CD4-positive, alpha-beta T cell (primary cell): ENCODE results near the gene NEK7. TPM values are rescaled to one million over a fixed set of nuclear protein-coding genes. Genes with fewer than 3 reads are reported as not detected.

ENCODE experiments used
- ATAC-seq: fragments of 200-7000 bp; cut with Tn5 transposase; one replicate; pipeline ENCODE4 v1.10.0; 2022; ENCODE audit warnings: mild to moderate bottlenecking; ENCODE audit not compliant: poor library complexity
- CTCF ChIA-PET: fragments of 350-600 bp; sonication (Branson Sonifier 250); formaldehyde crosslinking; loops from one replicate; lab custom pipeline; 2021; ENCODE audit warnings: antibody characterized with exemption, inconsistent platforms; lab: Charles Lee
- POLR2A ChIA-PET: fragments of 350-600 bp; sonication (Branson Sonifier 250); formaldehyde crosslinking; loops from one replicate; lab custom pipeline; 2021; ENCODE audit warnings: antibody characterized with exemption, inconsistent platforms; lab: Charles Lee
- DNase-seq, 14 experiments: peaks; one replicate each; pipeline ENCODE4 v3.0.0-alpha.2; 2013 to 2020; ENCODE audit warnings: mixed read lengths in 2 of 14
- H3K27ac ChIP-seq, 2 donors: one replicate each; pipeline versions ENCODE4 v1.5.1 to v1.7.0; 2013; ENCODE audit warnings: low read length in 2 of 2, low read depth in 1 of 2, mild to moderate bottlenecking in 1 of 2
- H3K27me3 ChIP-seq, 2 experiments: 1 replicate in 1 of 2; 2 replicates in 1 of 2; pipeline versions ENCODE4 v1.6.1 to v1.7.0; 2013; ENCODE audit warnings: low read length in 2 of 2, control low read depth in 1 of 2, mild to moderate bottlenecking in 1 of 2, moderate library complexity in 1 of 2; ENCODE audit not compliant: insufficient read depth in 2 of 2, control insufficient read depth in 1 of 2
- H3K36me3 ChIP-seq: one replicate; pipeline ENCODE4 v1.6.1; 2013; ENCODE audit warnings: low read length, control low read depth; ENCODE audit not compliant: insufficient read depth
- H3K4me1 ChIP-seq: one replicate; pipeline ENCODE4 v1.6.1; 2013; ENCODE audit warnings: low read length, control low read depth; ENCODE audit not compliant: insufficient read depth
- H3K4me3 ChIP-seq: one replicate; pipeline ENCODE4 v1.5.1; 2013; ENCODE audit warnings: mild to moderate bottlenecking, low read length, moderate library complexity
- H3K9me3 ChIP-seq, 2 experiments: 1 replicate in 1 of 2; 2 replicates in 1 of 2; pipeline versions ENCODE4 v1.6.1 to v1.7.0; 2013; ENCODE audit warnings: low read length in 2 of 2, mild to moderate bottlenecking in 2 of 2, control low read depth in 1 of 2, moderate library complexity in 1 of 2; ENCODE audit not compliant: control insufficient read depth in 1 of 2, insufficient read depth in 1 of 2
- H3K27ac Mint-ChIP-seq: one replicate; pipeline ENCODE4 v1.8.0; 2020; ENCODE audit warnings: mixed read lengths
- H3K27me3 Mint-ChIP-seq: one replicate; pipeline ENCODE4 v1.8.0; 2021; ENCODE audit warnings: mixed read lengths
- H3K36me3 Mint-ChIP-seq: one replicate; pipeline ENCODE4 v1.8.0; 2021; ENCODE audit warnings: low read depth, mixed read lengths
- H3K4me1 Mint-ChIP-seq: one replicate; pipeline ENCODE4 v1.8.0; 2021; ENCODE audit warnings: low read depth, mixed read lengths
- H3K4me3 Mint-ChIP-seq: one replicate; pipeline ENCODE4 v1.8.0; 2020; ENCODE audit warnings: mild to moderate bottlenecking, mixed read lengths
- H3K9me3 Mint-ChIP-seq: one replicate; pipeline ENCODE4 v1.8.0; 2020; ENCODE audit warnings: mixed read lengths
- CTCF ChIP-seq: fragments of 200-600 bp; IDR thresholded peaks from one replicate; pipeline ENCODE4 v1.8.0; 2022; ENCODE audit warnings: antibody characterized with exemption, mild to moderate bottlenecking
- intact Hi-C, 2 experiments: fragments of 100-400 bp; cut with DNase I in 1 of 2; cut with micrococcal nuclease in 1 of 2; formaldehyde crosslinking; loops; one replicate each; pipeline versions ENCODE4 v1.15.1 to v1.9.0; 2023 to 2025; cut with DNase I, micrococcal nuclease
- total RNA-seq, 174 experiments: library from RNA in 2 of 174; stranded (reverse) in 2 of 174; gene quantifications; one replicate each; pipeline ENCODE4 v1.2.3 and lab custom pipeline; 2021 to 2026

NEK7 gene
- total RNA-seq, 2 experiments from 2014 or later, result 11.8 to 13.0 TPM

DNA sequence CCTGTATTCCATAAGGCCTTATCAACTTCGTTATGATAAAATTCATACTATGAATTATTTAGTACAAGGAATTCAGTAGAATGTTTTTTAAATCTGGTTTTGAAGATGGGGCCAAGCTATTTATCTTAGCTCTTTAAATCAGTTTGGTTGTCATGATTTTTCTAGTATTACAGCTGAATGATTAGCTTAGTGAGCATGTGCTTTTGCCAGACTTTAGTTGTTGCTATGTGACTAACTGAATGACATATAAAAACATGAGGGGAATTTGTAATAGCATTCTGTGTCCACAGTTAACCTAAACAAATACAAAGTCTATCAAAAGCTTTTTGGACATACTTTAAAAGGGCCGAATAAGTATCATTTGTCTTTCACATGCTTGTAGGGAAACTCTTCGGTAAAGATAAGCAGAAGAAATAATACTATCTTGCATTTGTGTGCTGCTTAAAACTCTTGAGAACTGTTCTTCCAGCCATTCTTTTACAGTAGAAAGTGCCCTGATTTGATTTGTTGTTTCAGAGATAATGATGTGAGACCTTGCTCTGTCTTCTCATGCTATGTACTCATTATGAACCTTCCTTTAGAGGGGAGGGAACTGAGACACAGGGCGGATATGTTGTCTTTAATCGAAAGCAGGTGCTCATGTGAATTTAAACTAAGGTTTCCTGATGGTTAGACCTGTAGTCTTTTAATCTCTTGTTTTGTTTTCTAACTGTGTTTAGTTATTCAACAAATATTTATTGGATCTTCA, 18.8 kb downstream of the NEK7 start:
- Mint-ChIP-seq H3K36me3 (no peaks in the 10 kb centered on the region), H3K4me3 (peak overlapping the region; percentile 75), H3K9me3 (no peaks in the 10 kb centered on the region), H3K27me3 (no peaks in the 10 kb centered on the region), H3K27ac (peak overlapping the region; percentile 91), H3K4me1 (peaks cover 88% of the 10 kb centered on the region)
- no peak overlapping the region for H3K4me3 ChIP-seq
- H3K9me3 ChIP-seq, result no peaks in the 10 kb centered on the region
- no peaks in the 10 kb centered on the region for H3K36me3 ChIP-seq
- CTCF ChIA-PET, result interaction anchor here (1.5 kb wide), 1 partner anchor 20 kb away, joined by 5 read pairs; no protein-coding TSS in a partner anchor
- peak overlapping the region; percentile 46 to 54 for H3K27ac ChIP-seq
- H3K27me3 ChIP-seq, result no peaks in the 10 kb centered on the region
- POLR2A ChIA-PET, result interaction anchor here (3.1 to 15.1 kb wide), 3 partner anchors 10 to 17 kb away, joined by 21 to 160 read pairs (median 26); partner anchors contain the start of gene NEK7
- ATAC-seq, result peak; percentile 82
- peaks cover 37% of the 10 kb centered on the region for H3K4me1 ChIP-seq
- no peak for TF ChIP-seq CTCF
- intact Hi-C loops, result loop anchor here in 1 of 2 experiments (1.0 to 10.0 kb wide), 4 partner anchors 9 to 401 kb away; partner anchors contain the start of gene DENND1B
- DNase-seq, result peak in 4 of 14 experiments; percentile 38 to 72 (median 70)

DNA sequence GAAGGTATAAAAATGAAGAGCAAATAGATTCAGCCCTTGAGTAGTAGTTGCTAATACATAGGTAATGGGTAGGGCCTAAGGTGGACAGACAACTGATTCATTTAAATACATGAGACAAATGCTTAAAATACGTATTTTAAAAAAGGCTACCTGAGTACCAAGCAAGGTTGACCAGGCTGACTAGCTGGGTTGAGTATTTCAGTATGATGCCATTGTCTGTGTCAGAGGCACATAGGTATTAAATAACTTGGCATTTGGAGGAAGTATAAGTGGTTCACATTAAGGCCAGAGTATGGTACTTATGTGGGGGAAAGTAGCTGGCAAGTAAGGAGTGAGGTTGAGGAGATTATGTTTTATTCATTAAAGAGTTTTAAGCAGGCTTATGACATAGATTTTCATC, 19.4 kb downstream of the NEK7 start:
- H3K36me3 ChIP-seq, result no peaks in the 10 kb centered on the region
- intact Hi-C loops, result loop anchor here in 1 of 2 experiments (1.0 to 10.0 kb wide), 2 partner anchors 10 to 401 kb away; partner anchors contain the start of gene DENND1B
- ChIA-PET CTCF (interaction anchor here (1.4 to 1.5 kb wide), 3 partner anchors 9 to 20 kb away, joined by 4 to 5 read pairs (median 4); no protein-coding TSS in a partner anchor), POLR2A (interaction anchor here (1.4 to 15.1 kb wide), 4 partner anchors 10 to 76 kb away, joined by 3 to 160 read pairs (median 24); partner anchors contain the start of gene NEK7)
- H3K27ac Mint-ChIP-seq, result peak overlapping the region; percentile 91
- H3K27me3 ChIP-seq, result no peaks in the 10 kb centered on the region
- H3K27me3 Mint-ChIP-seq, result no peaks in the 10 kb centered on the region
- no peaks in the 10 kb centered on the region for H3K9me3 ChIP-seq
- TF ChIP-seq CTCF, result no peak
- peak overlapping the region; percentile 46 to 54 for H3K27ac ChIP-seq
- no peaks in the 10 kb centered on the region for H3K36me3 Mint-ChIP-seq
- peaks cover 91% of the 10 kb centered on the region for H3K4me1 Mint-ChIP-seq
- no peak overlapping the region for H3K4me3 ChIP-seq
- H3K4me3 Mint-ChIP-seq, result peak overlapping the region; percentile 75
- ATAC-seq (peak; percentile 3), DNase-seq (no peak)
- H3K4me1 ChIP-seq, result peaks cover 33% of the 10 kb centered on the region
- H3K9me3 Mint-ChIP-seq, result no peaks in the 10 kb centered on the region

GRCh38 chr1:198177546-198177945, 20.7 kb downstream of the NEK7 start:
- peak overlapping the region in 1 of 2 donors; percentile 46 for H3K27ac ChIP-seq
- ChIA-PET CTCF (interaction anchor here (1.1 to 1.5 kb wide), 3 partner anchors 8 to 21 kb away, joined by 4 to 5 read pairs (median 4); no protein-coding TSS in a partner anchor), POLR2A (interaction anchor here (1.4 to 15.1 kb wide), 4 partner anchors 9 to 75 kb away, joined by 3 to 160 read pairs (median 24); partner anchors contain the start of gene NEK7)
- H3K4me1 ChIP-seq, result peaks cover 27% of the 10 kb centered on the region
- Mint-ChIP-seq H3K9me3 (no peaks in the 10 kb centered on the region), H3K4me3 (no peak overlapping the region), H3K4me1 (peaks cover 93% of the 10 kb centered on the region), H3K27me3 (no peaks in the 10 kb centered on the region), H3K27ac (peak overlapping the region; percentile 91), H3K36me3 (no peaks in the 10 kb centered on the region)
- no peaks in the 10 kb centered on the region for H3K36me3 ChIP-seq
- no peak for TF ChIP-seq CTCF
- intact Hi-C loops, result loop anchor here in 1 of 2 experiments (10.0 kb wide), 1 partner anchor 403 kb away; the partner anchor contains the start of gene DENND1B
- H3K27me3 ChIP-seq, result no peaks in the 10 kb centered on the region
- H3K9me3 ChIP-seq, result no peaks in the 10 kb centered on the region
- ATAC-seq, result no peak
- DNase-seq, result no peak
- no peak overlapping the region for H3K4me3 ChIP-seq
